HG03432 (cell line): ENCODE data around the gene MLH3.
A peak's percentile ranks its signal among the peaks of the same experiment; 100 is the strongest.
"Not testable (repeated sequence)": the region's sequence is repeated elsewhere in the genome, so short reads cannot be mapped to it uniquely, and the experiment has no call there.

ENCODE experiments used
- ATAC-seq: cut with Tn5 transposase; IDR thresholded peaks from one replicate; pipeline ENCODE4 v1.9.1; 2021; ENCODE audit warnings: mild to moderate bottlenecking, moderate library complexity; ENCODE audit not compliant: unreplicated experiment

MLH3 gene

DNA sequence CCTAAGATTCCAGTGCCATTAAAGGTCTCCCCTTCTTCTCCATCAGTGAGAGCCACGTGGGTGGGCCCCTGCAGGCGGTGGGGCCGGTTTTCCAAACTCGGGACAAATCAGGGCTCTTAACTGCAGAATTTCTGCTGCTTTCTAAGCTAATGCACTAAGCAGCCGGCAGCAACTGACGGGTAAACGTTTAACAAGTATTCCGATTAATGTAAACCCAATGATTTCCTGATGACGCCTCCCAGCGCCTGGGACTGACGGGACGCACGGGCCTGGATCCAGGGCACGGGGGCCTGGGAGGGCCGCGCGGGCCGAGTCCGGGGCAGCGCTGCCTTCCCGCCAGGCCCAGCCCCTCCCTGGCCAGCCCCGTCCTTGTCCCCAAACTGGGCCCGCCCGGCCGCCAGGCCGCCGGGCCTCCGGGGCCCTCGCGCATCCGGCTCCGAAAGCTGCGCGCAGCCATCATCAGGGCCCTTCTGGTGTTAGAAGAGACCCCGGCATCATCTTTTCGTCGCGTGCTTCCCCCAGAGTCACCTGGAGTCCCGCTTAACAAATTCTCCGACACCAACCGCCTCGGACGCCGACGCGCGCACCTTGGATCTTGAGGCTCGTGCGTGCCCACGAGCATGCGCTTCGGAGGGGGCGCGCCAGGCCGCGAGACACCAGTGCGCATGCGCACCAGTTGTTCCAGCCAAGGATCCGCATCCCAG is at the start of gene MLH3:
Gene MLH3, minus strand, starts transcription at position 616 of the 704 bp plus-strand sequence. CDS start 1,812 bp downstream, outside the sequence.
- peak; percentile 77 for ATAC-seq

DNA sequence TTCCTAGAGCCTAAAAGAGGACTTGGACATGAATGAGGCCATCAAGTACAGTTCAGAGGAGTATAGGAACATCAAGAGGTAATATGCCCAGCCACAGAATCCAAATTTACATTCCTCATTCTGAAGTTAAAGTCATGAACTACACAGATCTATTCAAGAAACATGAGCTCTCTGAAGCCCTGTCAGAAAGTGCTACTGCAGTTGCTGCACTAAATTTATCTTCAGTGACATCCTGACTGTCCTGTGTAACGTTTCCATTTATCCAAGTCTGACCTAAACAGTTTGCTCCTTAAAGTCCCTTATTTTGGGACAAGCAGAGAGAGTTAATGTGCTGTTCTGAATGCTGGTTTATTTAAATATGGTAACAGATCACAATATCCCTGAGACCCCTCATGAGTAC is 47.4 kb upstream of the MLH3 start:
- no peak for ATAC-seq

DNA sequence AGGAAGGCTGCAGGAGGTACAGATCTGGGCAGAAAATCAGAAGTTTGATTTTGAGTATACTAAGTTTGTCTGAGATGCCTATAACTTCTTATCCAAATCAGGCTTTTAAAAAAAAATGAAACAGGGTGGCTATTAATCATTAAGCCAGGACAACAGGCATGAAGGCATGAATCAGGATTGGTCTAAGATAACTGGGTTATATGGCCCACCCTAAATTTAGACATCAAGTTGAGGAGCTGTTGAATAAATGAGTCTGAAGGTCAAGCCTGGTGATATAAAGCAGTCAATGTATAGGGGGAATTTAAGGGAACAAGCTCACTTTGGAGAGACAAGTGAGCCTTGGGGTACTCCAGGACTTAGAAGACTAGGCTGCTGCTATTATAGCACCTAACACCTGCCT is 46.9 kb upstream of the MLH3 start:
- no peak for ATAC-seq

DNA sequence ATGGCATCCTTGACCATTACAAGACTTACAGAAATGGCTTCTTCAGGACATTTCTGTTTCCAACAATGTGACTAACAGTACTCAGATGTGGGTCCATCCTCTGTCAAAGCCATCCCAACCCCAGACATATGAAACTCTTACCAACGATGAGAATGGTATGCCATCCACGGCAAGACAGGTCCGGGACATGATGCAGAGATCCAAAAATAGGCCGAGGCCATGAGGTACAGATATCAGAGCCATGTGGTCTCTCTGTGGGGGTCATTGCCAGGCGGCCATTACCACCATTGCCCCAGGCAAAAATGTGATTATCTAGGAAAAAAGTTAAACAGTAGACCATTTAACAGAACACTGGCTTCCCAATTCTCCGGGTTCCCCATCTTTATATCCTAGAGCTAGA is 45.7 kb upstream of the MLH3 start:
- ATAC-seq = no peak

DNA sequence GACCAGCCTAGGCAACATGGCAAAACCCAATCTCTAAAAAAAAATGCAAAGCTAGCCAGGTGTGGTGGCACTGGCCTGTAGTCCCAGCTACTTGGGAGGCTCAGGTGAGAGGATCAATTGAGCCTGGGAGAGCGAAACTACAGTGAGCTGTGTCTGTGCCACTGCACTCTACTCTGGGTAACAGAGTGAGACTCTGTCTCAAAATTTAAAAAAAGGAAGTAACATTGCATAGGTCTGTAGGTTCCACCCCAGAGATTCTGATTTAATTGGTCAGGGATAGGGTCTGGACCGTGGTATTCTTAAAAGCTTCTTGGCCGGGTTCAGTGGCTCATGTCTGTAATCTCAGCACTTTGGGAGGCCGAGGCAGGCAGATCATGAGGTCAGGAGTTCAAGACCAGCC is 44.4 kb upstream of the MLH3 start:
- no peak for ATAC-seq

DNA sequence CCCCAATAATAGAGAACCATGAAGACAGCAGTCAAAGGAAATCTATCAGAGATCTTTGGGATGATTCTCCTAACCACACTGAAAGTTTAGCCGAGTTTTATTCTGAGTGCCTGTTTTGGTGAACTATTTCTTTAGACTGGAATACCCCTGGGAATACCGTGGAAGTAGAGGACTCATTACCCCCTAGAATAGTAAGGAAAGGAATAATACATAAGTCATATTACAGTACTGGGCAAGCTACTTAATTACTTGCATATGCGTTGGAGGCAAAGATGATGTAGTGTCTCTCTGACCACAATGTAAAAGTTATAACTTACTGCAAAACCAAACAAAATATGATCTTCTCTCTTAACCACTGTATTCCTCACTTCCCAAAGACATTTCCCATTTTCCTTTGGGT is 43.6 kb upstream of the MLH3 start:
- ATAC-seq = no peak

DNA sequence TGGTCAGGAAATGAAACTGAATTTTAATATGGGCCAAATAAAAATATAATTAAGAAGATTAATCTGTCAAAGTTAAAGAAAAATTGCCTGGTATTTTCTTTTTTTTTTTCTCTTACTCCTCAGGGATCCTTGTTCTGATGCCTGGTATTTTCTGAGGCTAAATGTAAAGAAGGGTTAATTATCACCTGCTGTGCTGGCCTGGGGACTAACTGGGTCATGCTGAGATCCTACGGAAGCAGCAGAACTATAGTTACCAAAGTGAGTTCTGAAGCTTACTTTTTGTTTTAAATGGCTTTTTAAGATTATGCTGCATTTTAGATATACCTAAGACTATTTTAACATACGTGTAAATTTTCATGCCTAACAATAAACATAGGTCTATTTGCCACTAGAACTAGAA is 41.4 kb upstream of the MLH3 start:
- ATAC-seq = no peak

DNA sequence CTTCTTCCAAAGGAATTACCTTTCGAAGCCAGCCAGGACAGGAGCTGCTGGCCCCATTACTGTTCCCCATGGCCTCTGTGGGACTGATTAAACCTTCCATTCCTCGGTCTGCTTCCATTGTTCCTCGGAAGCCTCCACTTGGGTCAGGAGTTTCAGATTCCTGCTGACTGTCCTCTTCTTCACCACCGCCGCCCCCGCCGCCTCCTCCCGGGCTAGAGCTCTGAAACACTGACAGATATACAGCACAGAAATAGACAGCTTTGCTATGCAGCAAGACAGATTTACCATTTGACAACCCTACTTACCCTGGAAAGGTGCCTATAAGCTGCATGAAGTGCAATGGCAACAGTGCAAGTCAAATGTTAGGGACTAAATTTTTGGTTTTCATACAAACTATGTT is 40.0 kb upstream of the MLH3 start:
- no peak for ATAC-seq

DNA sequence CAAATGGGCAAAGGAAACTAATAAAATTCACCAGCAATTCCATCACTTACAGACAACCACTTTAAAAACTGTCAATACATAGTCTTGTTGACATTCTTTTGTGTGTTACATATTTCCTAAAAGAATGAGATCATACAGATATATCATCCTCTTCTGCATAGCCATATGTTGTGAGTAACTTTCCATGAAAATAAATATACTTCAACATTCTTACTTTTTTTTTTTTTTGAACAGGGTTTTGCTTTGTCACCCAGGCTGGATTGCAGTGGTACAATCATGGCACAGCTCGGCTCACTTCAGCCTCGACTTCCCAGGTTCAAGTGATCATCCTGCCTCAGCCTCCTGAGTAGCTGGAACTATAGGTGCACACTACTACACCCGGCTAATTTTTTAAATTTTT is 39.1 kb upstream of the MLH3 start:
- no peak for ATAC-seq

DNA sequence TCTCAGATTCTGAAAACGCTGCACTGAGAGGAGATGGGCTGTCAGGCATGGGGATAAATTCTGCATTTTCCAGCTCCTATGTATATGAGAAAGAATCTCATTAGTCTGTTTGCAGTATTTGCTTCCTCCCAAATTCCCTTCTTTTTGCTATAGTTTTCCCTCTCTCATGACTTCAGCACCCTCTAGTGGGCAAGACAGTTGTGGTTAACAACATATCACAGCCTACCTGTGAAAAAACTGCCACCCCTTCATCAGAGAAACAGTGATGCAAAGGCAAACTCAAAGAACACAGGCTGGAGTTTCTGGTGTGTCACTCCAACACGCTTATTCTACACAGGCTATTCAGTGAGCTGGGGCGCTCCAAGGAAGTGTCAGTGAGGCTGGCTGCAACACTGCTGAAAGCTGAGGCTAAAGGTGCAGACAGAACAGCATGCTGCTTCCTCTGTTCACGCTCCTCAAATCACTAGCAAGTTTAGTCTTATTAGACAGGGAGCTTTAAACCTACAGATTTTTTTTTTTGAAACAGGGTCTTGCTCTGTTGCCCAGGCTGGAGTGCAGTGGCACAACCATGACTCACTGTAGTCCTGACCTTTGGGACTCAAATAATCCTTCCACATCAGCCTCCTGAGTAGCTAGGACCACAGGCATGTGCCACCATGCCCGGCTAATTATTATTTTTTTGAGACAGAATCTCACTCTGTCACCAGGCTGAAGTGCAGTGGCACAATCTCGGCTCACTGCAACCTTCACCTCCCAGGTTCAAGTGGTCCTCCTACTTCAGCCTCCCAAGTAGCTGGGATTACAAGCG is 37.5 kb upstream of the MLH3 start:
- ATAC-seq = no peak

DNA sequence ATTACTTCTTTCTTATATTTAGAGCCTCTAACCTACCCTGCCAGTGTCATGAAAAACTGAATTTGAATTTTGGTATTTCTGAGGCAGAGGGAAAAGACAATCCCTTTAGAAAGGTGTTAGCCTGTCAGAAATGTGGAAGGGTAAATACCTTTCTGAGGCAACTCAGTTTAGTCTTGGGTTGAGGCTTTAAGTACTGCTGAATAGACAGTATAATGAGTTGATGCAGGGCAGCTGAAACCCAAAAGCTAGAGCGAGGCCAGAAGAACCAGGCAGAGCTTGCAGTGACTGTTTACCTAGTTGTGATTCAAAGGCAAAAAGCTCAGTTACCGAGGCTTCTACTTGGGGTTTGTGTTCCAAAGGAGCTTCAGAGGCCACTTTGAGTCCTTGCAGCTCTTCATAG is 36.9 kb upstream of the MLH3 start:
- no peak for ATAC-seq

DNA sequence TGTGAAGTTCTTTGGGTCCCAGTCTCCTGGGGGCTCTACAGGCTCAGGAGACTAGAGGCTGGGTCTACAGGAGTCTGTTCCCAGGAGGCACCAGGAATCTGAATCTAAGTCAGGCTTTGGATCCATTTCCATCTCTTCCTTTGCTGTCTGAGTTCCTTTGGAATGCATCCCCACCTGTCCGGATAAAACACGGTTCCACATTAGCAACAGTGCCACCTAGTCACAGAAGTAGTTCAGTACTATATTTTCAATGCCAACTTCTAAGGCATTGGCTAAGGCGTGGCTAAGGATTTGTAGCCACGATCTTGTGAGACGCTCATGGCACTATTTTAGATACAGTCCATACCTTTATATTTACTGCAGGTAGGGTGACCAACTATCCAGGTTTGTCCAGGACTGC is 33.2 kb upstream of the MLH3 start:
- no peak for ATAC-seq

DNA sequence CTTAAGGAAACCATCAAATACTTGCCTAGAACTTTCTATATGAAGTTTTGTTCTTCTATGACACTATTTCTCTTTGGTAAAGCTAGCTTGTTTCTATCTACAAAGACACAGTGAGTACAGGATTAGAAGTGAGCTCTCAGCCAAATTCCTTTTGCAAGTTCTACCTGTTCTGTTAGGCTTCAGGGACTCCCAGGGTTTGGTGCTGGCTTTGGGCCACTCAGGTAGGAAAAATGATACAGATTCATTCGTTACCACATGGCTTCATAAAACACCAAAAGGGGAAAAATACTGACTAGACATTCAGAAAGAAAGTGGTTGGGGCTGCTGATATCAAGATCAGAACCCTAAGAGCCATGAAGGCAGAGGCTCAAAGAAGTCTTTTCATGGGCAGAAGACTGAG is 32.0 kb upstream of the MLH3 start:
- ATAC-seq = no peak

DNA sequence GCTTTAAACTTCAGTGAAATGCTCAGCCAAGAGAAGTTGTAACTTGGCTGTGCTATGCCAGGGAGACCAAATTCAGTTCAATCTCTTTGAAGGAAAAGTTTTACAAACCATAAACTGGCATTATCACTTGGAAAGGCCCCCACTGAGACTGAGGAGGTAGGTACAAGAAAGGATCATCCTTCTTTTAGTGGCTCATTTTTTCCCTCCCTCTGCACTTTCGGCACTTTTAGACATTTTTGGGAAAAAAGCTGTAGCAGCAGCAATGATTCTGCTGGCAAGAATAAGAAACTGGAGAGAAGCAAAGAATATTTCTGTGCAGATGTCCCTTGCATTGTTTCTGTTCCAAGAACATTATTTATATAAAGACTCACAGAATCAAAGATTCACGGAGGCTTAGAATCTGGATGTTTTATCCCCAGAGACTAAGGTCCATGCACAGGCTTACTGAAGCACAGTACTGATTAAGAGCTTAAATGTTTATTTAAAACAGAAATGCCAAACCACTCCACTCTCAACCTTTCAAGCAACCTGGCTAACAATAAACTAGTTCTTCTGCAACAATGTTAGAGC is 30.5 kb upstream of the MLH3 start:
- ATAC-seq = no peak

DNA sequence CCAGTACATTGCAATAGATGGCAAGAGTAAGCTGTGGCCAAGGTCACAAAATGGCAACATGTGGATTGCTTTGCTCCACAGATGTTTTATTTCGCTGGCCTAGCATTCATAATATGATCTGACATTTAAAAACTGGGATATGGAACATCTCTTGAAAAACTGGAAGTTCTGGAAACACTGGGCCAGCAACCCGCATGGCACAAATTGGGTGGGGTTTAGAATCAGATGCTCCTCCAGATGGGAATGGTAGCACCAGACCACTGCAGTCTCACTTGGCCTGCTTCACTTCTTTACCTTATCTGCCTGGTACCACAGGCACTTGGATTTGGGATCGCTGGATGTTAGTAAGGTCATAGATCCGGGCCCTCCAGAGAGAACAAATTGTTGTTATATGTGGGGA is 28.3 kb upstream of the MLH3 start:
- no peak for ATAC-seq

DNA sequence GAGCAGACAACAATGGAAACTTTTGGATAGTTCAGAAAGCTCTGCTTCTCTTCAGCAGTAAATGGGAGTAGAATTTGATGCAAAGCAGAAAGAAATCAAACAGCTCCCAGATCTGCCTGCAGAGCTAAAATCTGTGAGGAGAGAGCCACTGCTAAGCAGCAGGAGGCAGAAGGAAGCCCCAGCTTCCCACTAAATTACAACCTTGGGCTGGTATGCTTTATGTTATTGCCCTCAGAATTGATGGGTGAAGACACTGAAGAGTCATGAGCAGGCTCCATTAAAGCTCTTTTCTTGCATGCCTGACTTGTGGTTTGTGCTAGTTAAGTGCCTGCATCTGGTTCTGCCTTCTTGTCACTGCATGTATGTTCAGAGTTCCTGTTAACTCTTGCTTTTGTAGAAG is 26.5 kb upstream of the MLH3 start:
- ATAC-seq = no peak

DNA sequence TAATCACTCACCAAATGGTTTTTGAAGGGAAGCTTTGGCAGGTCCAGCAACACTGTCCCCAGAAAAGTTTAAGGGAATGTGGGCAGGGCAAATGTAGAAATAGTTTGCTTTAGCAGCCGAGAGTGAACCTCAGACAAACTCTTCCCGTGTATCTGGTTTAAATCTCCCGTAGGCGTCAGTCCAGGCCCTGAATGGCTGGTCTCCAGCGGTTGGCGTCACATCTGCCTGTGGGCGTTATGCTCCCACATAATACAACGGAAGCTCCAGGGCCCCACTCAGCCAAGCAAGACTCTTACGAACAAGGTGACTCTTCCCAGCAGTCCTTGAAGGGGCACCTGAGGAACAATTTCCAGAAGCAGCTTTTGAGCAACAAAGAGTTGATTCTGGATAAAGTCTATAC is 19.1 kb upstream of the MLH3 start:
- ATAC-seq = no peak

DNA sequence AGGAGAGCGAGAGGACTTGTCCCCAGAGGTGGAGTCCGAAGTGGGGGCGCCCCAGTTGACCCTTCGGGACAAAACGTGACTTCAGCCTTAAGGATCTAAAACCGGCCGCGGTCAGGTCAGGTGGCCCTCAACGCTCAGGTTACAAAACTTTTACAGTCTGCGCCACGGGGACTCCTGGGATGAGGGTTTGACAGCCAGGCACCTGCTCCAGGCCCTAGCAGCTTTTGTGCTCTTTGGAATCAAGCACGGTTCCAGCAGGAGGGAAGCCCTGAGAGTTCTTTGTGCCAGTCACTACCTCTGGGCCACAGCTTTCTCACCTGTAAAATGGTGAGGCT is 18.5 kb upstream of the MLH3 start:
- no peak for ATAC-seq

DNA sequence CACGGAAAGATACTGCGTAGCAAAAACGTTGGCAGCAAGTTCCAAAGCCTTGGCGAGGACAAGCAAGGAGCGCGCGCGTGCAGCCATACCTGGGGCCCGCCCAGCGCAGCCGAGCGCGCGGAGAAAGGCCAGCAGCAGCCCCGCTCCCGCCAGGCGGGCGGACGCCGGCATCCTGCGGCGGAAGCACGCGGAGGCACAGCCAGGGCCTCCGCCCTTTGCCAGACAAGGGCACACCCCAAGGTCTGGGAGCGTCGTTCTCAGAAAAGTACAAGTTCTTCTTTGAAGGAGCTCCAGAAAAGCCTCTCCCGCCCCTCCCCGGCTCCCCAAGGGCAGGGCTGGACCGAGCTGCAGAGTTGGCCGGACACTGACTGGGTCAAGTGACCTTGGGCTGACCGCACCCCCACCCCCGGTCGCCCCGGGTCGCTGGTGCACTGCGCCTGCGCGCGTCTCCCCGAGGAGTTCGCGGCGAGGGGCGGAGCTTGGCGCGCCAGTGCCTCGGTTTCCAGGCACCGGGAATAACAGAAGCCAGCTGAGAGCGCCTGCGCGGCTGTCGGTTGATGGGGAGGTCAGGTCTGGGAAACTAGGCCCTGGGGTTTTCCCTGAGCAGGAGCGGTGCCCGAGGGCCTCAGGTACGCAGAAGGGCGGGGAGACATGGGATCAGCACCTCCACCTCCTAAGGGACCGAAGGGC is 18.0 kb upstream of the MLH3 start, which contains the start of gene ZC2HC1C:
Gene ZC2HC1C, plus strand, starts transcription at position 521 of the 690 bp plus-strand sequence. CDS start 933 bp downstream, outside the sequence.
- ATAC-seq = peak; percentile 72

DNA sequence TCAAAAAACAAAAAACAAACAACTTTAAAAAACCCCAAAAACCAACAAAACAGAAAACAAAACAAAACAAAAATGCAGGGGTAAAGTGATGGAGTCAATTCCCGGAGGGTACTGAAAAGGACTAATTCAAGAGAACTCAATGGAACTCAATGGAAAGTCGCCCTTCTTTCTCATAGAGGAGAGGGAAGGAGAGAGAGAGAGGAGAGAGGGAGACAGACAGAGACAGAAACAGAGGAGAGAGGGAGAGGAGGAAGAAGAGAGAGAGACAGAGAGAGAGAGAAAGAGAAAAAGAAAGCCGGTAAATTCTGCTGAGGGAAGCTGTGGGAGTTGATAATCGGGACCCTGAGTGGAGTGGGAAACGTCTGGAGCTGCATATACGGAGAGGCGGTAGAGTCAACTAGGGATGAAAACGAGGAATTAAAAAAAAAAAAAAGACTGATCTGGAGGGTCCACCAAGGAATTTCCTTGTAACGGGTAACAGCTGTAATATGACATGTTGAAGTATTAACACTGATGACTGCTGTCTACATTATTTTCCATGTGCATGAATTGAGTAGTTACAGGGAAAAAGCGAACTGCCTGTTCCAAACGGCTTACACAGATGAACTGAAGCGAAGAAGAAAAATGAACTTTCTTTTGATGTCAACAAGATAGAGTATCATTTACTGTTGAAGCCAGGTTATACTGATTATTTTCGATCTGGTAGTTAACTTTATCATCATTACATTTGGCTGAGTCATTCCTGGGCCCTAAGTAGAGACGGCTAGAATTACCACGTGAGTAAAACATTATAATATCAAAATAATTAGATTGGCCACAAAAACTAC is 17.2 kb upstream of the MLH3 start:
- ATAC-seq = no peak

DNA sequence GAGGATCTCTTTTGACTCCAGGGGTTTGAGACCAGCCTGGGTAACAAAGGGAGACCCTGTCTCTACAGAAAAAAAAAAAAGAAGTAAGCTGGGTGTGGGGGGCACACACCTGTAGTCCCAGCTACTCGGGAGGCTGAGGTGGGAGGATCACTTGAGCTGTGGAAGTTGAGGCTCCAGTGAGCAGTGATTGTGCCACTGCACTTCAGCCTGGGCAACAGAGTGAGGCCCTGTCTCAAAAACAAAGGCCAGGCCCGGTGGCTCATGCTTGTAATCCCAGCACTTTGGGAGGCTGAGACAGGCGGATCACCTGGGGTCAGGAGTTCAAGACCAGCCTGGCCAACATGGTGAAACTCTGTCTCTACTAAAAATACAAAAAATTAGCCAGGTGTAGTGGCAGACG is 16.5 kb upstream of the MLH3 start:
- not testable (repeated sequence) for ATAC-seq
